Endothelial cell of umbilical vein (primary cell): Measurements from ENCODE around the gene BTBD2. TPM values are rescaled to one million over a fixed set of nuclear protein-coding genes. Genes with fewer than 3 reads are reported as not detected.

Experiments
- BruUV-seq: library from RNA; stranded (reverse); fragments of 400-500 nt; replicated peaks from 2 replicates; lab custom pipeline; 2021; lab: Mats Ljungman, UMichigan
- CTCF ChIA-PET: fragments of 300-600, 350-600 bp; sonication (Branson Sonifier 250); formaldehyde crosslinking; loops from one replicate; lab custom pipeline; 2021; ENCODE audit warnings: antibody characterized with exemption, inconsistent platforms; lab: Charles Lee
- POLR2A ChIA-PET: fragments of 300-600, 350-600 bp; sonication (Branson Sonifier 250); formaldehyde crosslinking; loops from one replicate; lab custom pipeline; 2021; ENCODE audit warnings: antibody characterized with exemption, inconsistent platforms; lab: Charles Lee
- DNase-seq: peaks from one replicate; pipeline ENCODE4 v3.0.0-alpha.2; 2011; ENCODE audit warnings: low read depth, low spot score
- FAIRE-seq: peaks from 2 replicates; lab custom pipeline; 2011; peaks lifted over from hg19 to GRCh38; lab: Jason Lieb, UNC
- H2AFZ ChIP-seq: 2 replicates; pipeline ENCODE4 v1.6.0; 2012; ENCODE audit warnings: low read depth, low read length, control low read depth, inconsistent platforms
- H3K27ac ChIP-seq: 2 replicates; pipeline ENCODE4 v1.5.1; 2011; ENCODE audit warnings: low read depth, mild to moderate bottlenecking, control low read depth, low read length, moderate library complexity; ENCODE audit not compliant: insufficient read depth
- H3K27me3 ChIP-seq, 2 experiments: 2 replicates each; pipeline versions ENCODE4 v1.6.0 to v1.6.1; 2011; ENCODE audit warnings: low read length in 2 of 2, mixed read lengths in 1 of 2; ENCODE audit not compliant: control insufficient read depth in 2 of 2, insufficient read depth in 2 of 2
- H3K36me3 ChIP-seq, 2 experiments: 2 replicates in 1 of 2; 3 replicates in 1 of 2; pipeline ENCODE4 v1.5.1; 2011; ENCODE audit warnings: low read length in 2 of 2, mild to moderate bottlenecking in 1 of 2, moderate library complexity in 1 of 2; ENCODE audit not compliant: control insufficient read depth in 2 of 2, insufficient read depth in 2 of 2; ENCODE audit errors: extremely low read depth in 1 of 2
- H3K4me1 ChIP-seq: 3 replicates; pipeline ENCODE4 v1.5.1; 2011; ENCODE audit warnings: mild to moderate bottlenecking, low read length; ENCODE audit not compliant: control insufficient read depth, insufficient read depth; ENCODE audit errors: extremely low read depth
- H3K4me2 ChIP-seq: 2 replicates; pipeline ENCODE4 v1.6.1; 2011; ENCODE audit warnings: low read length, control low read depth, mixed read lengths; ENCODE audit not compliant: insufficient read depth
- H3K4me3 ChIP-seq, 3 experiments: fragments of 200-600 bp in 1 of 3; sonication (generic), shearing (Covaris generic) in 1 of 3; replicated peaks in 1 of 3; 2 replicates each; pipeline ENCODE4 v1.5.1; 2011 to 2016; ENCODE audit warnings: control low read depth in 3 of 3, low read length in 3 of 3, mild to moderate bottlenecking in 2 of 3, inconsistent platforms in 1 of 3, low read depth in 1 of 3, moderate library complexity in 1 of 3; ENCODE audit not compliant: insufficient read depth in 1 of 3
- H3K79me2 ChIP-seq: 2 replicates; pipeline ENCODE4 v1.6.0; 2012; ENCODE audit warnings: low read length, inconsistent platforms; ENCODE audit not compliant: control insufficient read depth, insufficient read depth
- H3K9ac ChIP-seq: replicated peaks from 2 replicates; pipeline ENCODE3; 2011; ENCODE audit warnings: low read length, control low read depth; ENCODE audit not compliant: insufficient read depth; ENCODE audit errors: extremely low read depth
- H3K9me1 ChIP-seq: replicated peaks from 3 replicates; pipeline ENCODE4 v1.6.0; 2011; ENCODE audit warnings: mild to moderate bottlenecking, low read length; ENCODE audit not compliant: control insufficient read depth, insufficient read depth; ENCODE audit errors: extremely low read depth
- H3K9me3 ChIP-seq: replicated peaks from 2 replicates; pipeline ENCODE4 v1.5.1; 2012; ENCODE audit warnings: low read length, inconsistent platforms; ENCODE audit not compliant: control insufficient read depth, insufficient read depth
- H4K20me1 ChIP-seq: replicated peaks from 2 replicates; pipeline ENCODE3; 2011; ENCODE audit warnings: mild to moderate bottlenecking, low read length; ENCODE audit not compliant: control insufficient read depth, insufficient read depth; ENCODE audit errors: extremely low read depth
- FOS ChIP-seq: IDR thresholded peaks from 2 replicates; pipeline ENCODE4 v1.6.1; 2011; ENCODE audit warnings: mild to moderate bottlenecking, low read length, moderate library complexity, borderline replicate concordance; ENCODE audit not compliant: insufficient read depth
- GATA2 ChIP-seq: IDR thresholded peaks from 2 replicates; pipeline ENCODE4 v1.7.0; 2011; ENCODE audit warnings: low read depth, mild to moderate bottlenecking, moderate library complexity, mixed read lengths, low read length; ENCODE audit not compliant: insufficient read length, insufficient read depth
- JUN ChIP-seq: IDR thresholded peaks from 2 replicates; pipeline ENCODE4 v1.6.1; 2011; ENCODE audit warnings: borderline replicate concordance, low read depth; ENCODE audit not compliant: insufficient read length, insufficient read depth
- POLR2A ChIP-seq: IDR thresholded peaks from 2 replicates; pipeline ENCODE4 v1.6.1; 2012; ENCODE audit warnings: low read depth, mild to moderate bottlenecking, control low read depth, low read length
- POLR2AphosphoS5 ChIP-seq: IDR thresholded peaks from 2 replicates; pipeline ENCODE4 v1.6.1; 2012; ENCODE audit warnings: low read depth, mild to moderate bottlenecking, control low read depth, low read length, moderate library complexity; ENCODE audit not compliant: insufficient read depth
- dilution Hi-C: fragments of 300-500 bp; cut with MboI; formaldehyde crosslinking; loops from one replicate; pipeline ENCODE4 v1.15.0; 2019; ENCODE audit warnings: low sequenced_read_pairs; ENCODE audit not compliant: extremely low pct_ligation_motif_present
- intact Hi-C: fragments of 100-400 bp; cut with micrococcal nuclease; formaldehyde crosslinking; loops from one replicate; pipeline ENCODE4 v1.10.0; 2022
- polyA plus RNA-seq, 4 experiments: library from polyadenylated mRNA; depleted of rRNA in 3 of 4; stranded (reverse) in 3 of 4; unstranded in 1 of 4; fragments of >200 nt; gene quantifications; 2 replicates each; pipeline versions ENCODE4 v1.2.1 to v1.2.3, GENCODE V29; 2011 to 2012; ENCODE audit warnings: missing spikeins in 1 of 4
- total RNA-seq: library from RNA; stranded (reverse); gene quantifications from 2 replicates; pipeline ENCODE4 v1.2.3, GENCODE V29; 2021
- TF ChIP-seq, protein P1 (sequence below): IDR thresholded peaks from 2 replicates; pipeline ENCODE4 v1.6.1; 2011; ENCODE audit not compliant: insufficient read depth, insufficient read length
- TF ChIP-seq, protein P2 (sequence below), 2 donors: IDR thresholded peaks; 1 replicate in 1 of 2; 2 replicates in 1 of 2; pipeline ENCODE4 v1.5.1; 2011; ENCODE audit warnings: low read length in 2 of 2, mild to moderate bottlenecking in 2 of 2, moderate library complexity in 2 of 2, control low read depth in 1 of 2, inconsistent platforms in 1 of 2, low read depth in 1 of 2; ENCODE audit not compliant: insufficient read depth in 1 of 2; ENCODE audit errors: extremely low read depth in 1 of 2

The BTBD2 gene
- total and polyA plus RNA-seq, 2 donors (not counting 3 experiments of a cell fraction or from before 2014, with no cell fraction given), result 59.2 to 78.2 TPM

DNA sequence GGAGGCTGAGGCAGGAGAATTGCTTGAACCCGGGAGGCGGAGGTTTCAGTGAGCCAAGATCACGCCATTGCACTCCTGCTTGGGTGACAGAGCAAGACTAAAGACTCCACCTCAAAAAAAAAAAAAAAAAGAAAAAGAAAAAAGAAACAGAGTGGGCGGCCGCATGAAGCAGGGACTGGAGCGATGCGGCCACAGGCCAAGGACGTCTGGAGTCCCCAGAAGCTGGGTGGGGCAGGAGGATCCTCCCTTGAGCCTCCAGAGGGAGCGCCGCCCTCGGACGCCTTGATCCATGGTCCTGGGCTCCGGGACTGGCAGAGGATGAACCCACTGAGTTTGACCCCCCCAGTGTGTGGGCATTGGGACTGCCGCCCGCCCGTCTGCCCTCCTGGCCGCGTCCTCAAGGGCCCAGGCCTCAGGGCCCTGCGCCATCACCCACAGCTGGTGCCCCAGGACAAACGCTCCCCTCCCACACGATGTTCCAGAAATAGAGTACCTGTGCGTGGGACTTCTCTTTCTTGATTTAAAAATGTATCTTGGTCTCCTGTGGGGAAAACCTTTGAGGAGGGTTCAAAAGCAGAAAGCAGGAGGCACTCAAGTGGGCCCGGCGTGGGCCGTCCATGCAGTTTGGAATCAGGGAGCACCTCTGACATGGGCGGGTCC, 15.5 kb downstream of the BTBD2 start:
- intact Hi-C loops (no loop called here), dilution Hi-C loops (no loop called here)
- Histone ChIP-seq H3K36me3 (peaks cover 2 to 7% of the 10 kb centered on the region in 2 experiments), H3K4me2 (no peak overlapping the region), H3K9me3 (no peaks in the 10 kb centered on the region), H3K9me1 (no peaks in the 10 kb centered on the region), H3K27ac (no peak overlapping the region), H3K4me3 (no peak overlapping the region), H4K20me1 (no peaks in the 10 kb centered on the region), H3K9ac (no peak overlapping the region), H3K79me2 (no peaks in the 10 kb centered on the region), H3K27me3 (no peaks in the 10 kb centered on the region), H2AFZ (no peak overlapping the region), H3K4me1 (no peaks in the 10 kb centered on the region)
- ChIA-PET CTCF (no interaction called here), POLR2A (interaction anchor here (0.7 kb wide), 1 partner anchor 9 kb away, joined by 5 read pairs; no protein-coding TSS in a partner anchor)
- no peak for FAIRE-seq
- no TSS peak for BruUV-seq
- no peak for DNase-seq
- no peak for TF ChIP-seq GATA2
- TF ChIP-seq POLR2AphosphoS5, result no peak
- TF ChIP-seq, protein P1, sequence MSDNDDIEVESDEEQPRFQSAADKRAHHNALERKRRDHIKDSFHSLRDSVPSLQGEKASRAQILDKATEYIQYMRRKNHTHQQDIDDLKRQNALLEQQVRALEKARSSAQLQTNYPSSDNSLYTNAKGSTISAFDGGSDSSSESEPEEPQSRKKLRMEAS, result no peak
- TF ChIP-seq JUN, result no peak
- no peak for TF ChIP-seq FOS
- TF ChIP-seq, protein P2, sequence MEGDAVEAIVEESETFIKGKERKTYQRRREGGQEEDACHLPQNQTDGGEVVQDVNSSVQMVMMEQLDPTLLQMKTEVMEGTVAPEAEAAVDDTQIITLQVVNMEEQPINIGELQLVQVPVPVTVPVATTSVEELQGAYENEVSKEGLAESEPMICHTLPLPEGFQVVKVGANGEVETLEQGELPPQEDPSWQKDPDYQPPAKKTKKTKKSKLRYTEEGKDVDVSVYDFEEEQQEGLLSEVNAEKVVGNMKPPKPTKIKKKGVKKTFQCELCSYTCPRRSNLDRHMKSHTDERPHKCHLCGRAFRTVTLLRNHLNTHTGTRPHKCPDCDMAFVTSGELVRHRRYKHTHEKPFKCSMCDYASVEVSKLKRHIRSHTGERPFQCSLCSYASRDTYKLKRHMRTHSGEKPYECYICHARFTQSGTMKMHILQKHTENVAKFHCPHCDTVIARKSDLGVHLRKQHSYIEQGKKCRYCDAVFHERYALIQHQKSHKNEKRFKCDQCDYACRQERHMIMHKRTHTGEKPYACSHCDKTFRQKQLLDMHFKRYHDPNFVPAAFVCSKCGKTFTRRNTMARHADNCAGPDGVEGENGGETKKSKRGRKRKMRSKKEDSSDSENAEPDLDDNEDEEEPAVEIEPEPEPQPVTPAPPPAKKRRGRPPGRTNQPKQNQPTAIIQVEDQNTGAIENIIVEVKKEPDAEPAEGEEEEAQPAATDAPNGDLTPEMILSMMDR (IDR thresholded peaks at IDR 0.05; ENCODE audit: extremely low read depth in 1 of 2, insufficient read depth in 1 of 2, low read depth in 1 of 2, low read length in 2 of 2), result no peak
- TF ChIP-seq POLR2A, result no peak
